GM13977 (cell line): Measurements from ENCODE around the gene NSMF.

Experiments used
- DNase-seq: peaks from one replicate; pipeline ENCODE4 v3.0.0; 2012; ENCODE audit warnings: low spot score
- CTCF ChIP-seq: IDR thresholded peaks from 2 replicates; pipeline ENCODE4 v1.5.1; 2012; ENCODE audit warnings: mild to moderate bottlenecking, control low read depth; ENCODE audit not compliant: insufficient read depth; ENCODE audit errors: extremely low read depth, missing control alignments
- in situ Hi-C: fragments of 300-500 bp; cut with MboI; formaldehyde crosslinking; loops from one replicate; pipeline ENCODE4 v1.12.0; 2022; ENCODE audit warnings: low sequenced_read_pairs, low pct_unique_long_range_greater_than_20kb, mixed read lengths, inconsistent platforms; ENCODE audit not compliant: unreplicated experiment

The NSMF gene

DNA sequence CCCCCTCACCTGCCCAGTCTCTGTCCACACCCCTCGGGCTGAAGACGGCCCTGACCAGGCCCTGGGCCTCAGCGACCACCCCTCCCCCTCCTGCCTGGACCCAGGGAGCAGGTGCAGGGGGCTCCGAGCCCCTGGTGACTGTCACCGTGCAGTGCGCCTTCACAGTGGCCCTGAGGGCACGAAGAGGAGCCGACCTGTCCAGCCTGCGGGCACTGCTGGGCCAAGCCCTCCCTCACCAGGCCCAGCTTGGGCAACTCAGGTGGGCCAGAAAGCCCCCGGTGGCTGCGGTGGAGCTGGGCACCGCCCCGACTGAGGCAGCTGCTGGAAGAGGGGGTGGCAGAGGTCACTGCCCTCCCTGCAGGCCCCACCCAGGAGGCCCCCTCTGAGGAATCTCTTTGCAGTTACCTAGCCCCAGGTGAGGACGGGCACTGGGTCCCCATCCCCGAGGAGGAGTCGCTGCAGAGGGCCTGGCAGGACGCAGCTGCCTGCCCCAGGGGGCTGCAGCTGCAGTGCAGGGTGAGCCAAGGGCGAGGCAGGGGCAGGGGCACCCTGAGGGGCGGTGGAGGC is 25.7 kb downstream of the NSMF start:
- no peak for DNase-seq
- TF ChIP-seq CTCF, result no peak
- in situ Hi-C loops, result no loop called here

GRCh38 chr9:137432687-137433348 is 26.3 kb downstream of the NSMF start:
- in situ Hi-C loops, result no loop called here

GRCh38 chr9:137431416-137431931 is 27.7 kb downstream of the NSMF start:
- no peak for TF ChIP-seq CTCF
- in situ Hi-C loops, result no loop called here
- DNase-seq, result no peak

More at GRCh38 chr9:137432687-137433348, 26.3 kb downstream of the NSMF start:
- DNase-seq, result no peak
- TF ChIP-seq CTCF, result no peak

DNA sequence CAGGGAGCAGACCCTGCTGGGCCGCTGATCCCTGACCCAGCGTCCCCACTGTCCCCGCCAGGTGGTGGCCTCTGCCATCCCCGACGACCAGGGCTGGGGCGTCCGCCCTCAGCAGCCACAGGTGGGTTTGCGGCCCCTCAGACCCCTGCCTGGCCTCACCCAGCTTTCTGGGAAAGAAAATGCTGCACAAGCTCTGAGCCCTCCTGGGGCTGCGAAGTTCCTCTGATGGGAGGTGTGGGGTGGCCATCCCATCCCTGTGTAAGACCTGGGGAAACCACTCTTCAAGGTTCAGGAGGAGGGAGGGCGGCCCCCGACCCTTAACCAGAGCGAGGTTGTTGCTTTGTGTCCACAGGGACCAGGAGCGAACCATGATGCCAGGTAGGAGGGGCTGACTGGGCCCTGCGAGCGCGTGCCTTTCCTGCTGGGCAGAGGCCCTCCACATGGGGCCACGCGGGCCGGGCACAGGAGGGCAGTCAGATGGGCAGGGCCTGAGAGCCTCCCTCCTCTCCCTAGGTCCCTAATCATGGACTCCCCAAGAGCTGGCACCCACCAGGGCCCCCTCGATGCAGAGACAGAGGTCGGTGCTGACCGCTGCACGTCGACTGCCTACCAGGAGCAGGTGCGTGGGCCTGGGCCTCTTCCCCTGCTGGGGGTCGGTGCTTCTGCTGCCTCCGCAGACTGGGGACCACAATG is 28.3 kb downstream of the NSMF start:
- DNase-seq, result no peak
- TF ChIP-seq CTCF, result no peak
- in situ Hi-C loops, result no loop called here

DNA sequence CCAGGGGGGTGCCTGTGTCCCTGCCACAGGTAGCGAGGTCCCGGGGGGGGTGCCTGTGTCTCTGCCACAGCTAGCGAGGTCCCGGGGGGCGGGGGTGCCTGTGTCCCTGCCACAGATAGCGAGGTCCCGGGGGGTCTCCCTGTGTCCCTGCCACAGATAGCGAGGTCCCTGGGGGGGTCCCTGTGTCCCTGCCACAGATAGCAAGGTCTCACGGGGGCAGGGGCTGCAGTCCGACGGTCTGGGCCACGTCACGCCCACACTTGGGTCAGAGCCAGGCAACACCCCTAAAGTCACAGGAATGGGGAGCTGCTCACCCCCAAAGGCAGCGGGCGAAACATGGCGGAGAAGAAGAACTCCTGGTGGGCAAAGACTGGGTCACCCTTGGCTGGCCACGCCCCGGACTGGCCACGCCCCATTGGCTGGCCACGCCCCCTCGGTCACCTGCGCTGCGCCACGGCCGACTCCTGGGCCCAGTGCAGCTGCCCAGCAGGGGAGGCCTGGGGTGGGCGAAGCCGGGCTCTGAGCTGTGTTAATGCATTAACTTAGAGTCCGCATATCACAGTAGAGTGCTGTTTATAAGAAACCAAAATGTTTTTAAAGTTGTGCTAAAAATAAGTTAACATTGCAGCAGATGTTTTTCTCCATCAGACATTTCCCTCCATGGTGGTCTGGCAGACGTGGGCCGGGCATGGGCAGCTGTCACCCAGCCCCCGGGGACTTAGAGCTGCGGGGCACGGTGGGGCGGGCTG is 29.0 kb downstream of the NSMF start:
- in situ Hi-C loops, result no loop called here
- peak; percentile 81 for DNase-seq
- TF ChIP-seq CTCF, result no peak

DNA sequence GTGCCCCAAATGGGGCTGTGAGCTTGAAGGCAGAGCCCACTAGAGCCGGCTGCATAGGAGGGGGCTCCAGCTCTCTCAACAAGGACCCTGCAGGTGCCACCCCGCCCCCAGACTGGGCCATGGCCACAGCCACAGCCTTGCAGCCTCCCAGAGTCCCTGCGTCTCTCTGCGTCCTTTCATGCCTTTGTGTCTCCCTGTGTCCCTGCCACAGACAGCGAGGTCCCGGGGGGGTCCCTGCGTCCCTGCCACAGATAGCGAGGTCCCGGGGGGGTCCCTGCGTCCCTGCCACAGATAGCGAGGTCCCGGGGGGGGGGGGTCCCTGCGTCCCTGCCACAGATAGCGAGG is 29.6 kb downstream of the NSMF start:
- no peak for DNase-seq

More for the DNA sequence above, 29.6 kb downstream of the NSMF start:
- TF ChIP-seq CTCF, result no peak
- in situ Hi-C loops, result no loop called here
